Prostate gland (tissue), 2 donors: Measurements from ENCODE around the gene FIGNL2. TPM values are rescaled to one million over a fixed set of nuclear protein-coding genes. Genes with fewer than 3 reads are reported as not detected.

Experiments used
- DNase-seq: peaks from one replicate; pipeline ENCODE4 v3.0.0-alpha.2; 2019; ENCODE audit warnings: low spot score
- H3K27ac ChIP-seq, 2 donors: fragments of 200-600 bp; sonication (generic); 2 replicates each; pipeline ENCODE4 v1.5.1; 2017 to 2019
- H3K27me3 ChIP-seq: fragments of 200-600 bp; sonication (generic); replicated peaks from 2 replicates; pipeline ENCODE4 v1.5.1; 2019; ENCODE audit not compliant: insufficient read depth
- H3K36me3 ChIP-seq, 2 donors: fragments of 200-600 bp; sonication (generic); 1 replicate in 1 of 2; 2 replicates in 1 of 2; pipeline versions ENCODE4 v1.5.1 to v1.8.1; 2017 to 2019
- H3K4me1 ChIP-seq: fragments of 200-600 bp; sonication (generic); replicated peaks from 2 replicates; pipeline ENCODE4 v1.5.1; 2019
- H3K4me3 ChIP-seq, 2 donors: fragments of 200-600 bp; sonication (generic); 2 replicates each; pipeline ENCODE4 v1.5.1; 2017 to 2019
- H3K9me3 ChIP-seq: fragments of 200-600 bp; sonication (generic); 2 replicates; pipeline ENCODE4 v1.5.1; 2017
- CTCF ChIP-seq, 4 experiments: fragments of 200-600 bp in 2 of 4; fragments of 450-650 bp in 2 of 4; sonication (generic) in 2 of 4; IDR thresholded peaks; 1 replicate in 3 of 4; 2 replicates in 1 of 4; pipeline ENCODE4 v1.5.1; 2016 to 2019; ENCODE audit warnings: antibody characterized with exemption in 4 of 4, mild to moderate bottlenecking in 2 of 4, moderate library complexity in 2 of 4
- POLR2A ChIP-seq: fragments of 450-650 bp; IDR thresholded peaks from one replicate; pipeline ENCODE4 v1.6.1; 2016; ENCODE audit warnings: antibody characterized with exemption, mild to moderate bottlenecking
- POLR2AphosphoS5 ChIP-seq: sonication (generic); formaldehyde crosslinking; IDR thresholded peaks from one replicate; pipeline ENCODE4 v1.6.1; 2017; ENCODE audit warnings: antibody characterized with exemption
- WGBS: methylation state at CpG from one replicate; pipeline ENCODE4 v1.1.5; 2018; 5-methylcytosine and 5-hydroxymethylcytosine counted together
- intact Hi-C: fragments of 100-400 bp; cut with DNase I; formaldehyde crosslinking; loops from one replicate; pipeline ENCODE4 v1.14.2; 2022
- total RNA-seq, 2 donors: library from RNA; depleted of rRNA; stranded (reverse); fragments of >200 nt; gene quantifications; one replicate each; pipeline ENCODE4 v1.1.0, GENCODE V29; 2016

The FIGNL2 gene
- total RNA-seq, 2 donors from 2014 or later = 0.46 to 1.4 TPM

GRCh38 chr12:51777457-51777856, 71.1 kb downstream of the FIGNL2 start:
- no peaks in the 10 kb centered on the region for H3K36me3 ChIP-seq
- H3K27ac ChIP-seq = no peak overlapping the region
- DNase-seq = no peak
- H3K27me3 ChIP-seq = no peaks in the 10 kb centered on the region
- no peaks in the 10 kb centered on the region for H3K9me3 ChIP-seq
- H3K4me3 ChIP-seq = no peak overlapping the region
- 62% methylated on average over 2 of the region's 2 CpGs for WGBS
- no peaks in the 10 kb centered on the region for H3K4me1 ChIP-seq
- no peak for TF ChIP-seq POLR2AphosphoS5
- TF ChIP-seq CTCF (IDR thresholded peaks at IDR 0.05) = no peak
- no peak for TF ChIP-seq POLR2A
- intact Hi-C loops = no loop called here

- TF ChIP-seq POLR2AphosphoS5 = no peak
- TF ChIP-seq CTCF (IDR thresholded peaks at IDR 0.05) = no peak
- TF ChIP-seq POLR2A = no peak
- no peaks in the 10 kb centered on the region for H3K9me3 ChIP-seq
- intact Hi-C loops = no loop called here
- H3K4me3 ChIP-seq = no peak overlapping the region
- H3K27ac ChIP-seq = no peak overlapping the region
- no peaks in the 10 kb centered on the region for H3K4me1 ChIP-seq
- H3K27me3 ChIP-seq = no peaks in the 10 kb centered on the region
- WGBS = 63% methylated on average over 2 of the region's 2 CpGs
- H3K36me3 ChIP-seq = no peaks in the 10 kb centered on the region
- DNase-seq = no peak
Measured at GRCh38 chr12:51774933-51775332, 73.6 kb downstream of the FIGNL2 start.

- H3K27ac ChIP-seq = no peak overlapping the region
Measured at GRCh38 chr12:51773145-51773869, 75.2 kb downstream of the FIGNL2 start.

GRCh38 chr12:51771008-51771407, 77.5 kb downstream of the FIGNL2 start:
- Histone ChIP-seq H3K4me3 (no peak overlapping the region), H3K36me3 (no peaks in the 10 kb centered on the region), H3K9me3 (no peaks in the 10 kb centered on the region), H3K4me1 (no peaks in the 10 kb centered on the region), H3K27ac (no peak overlapping the region), H3K27me3 (no peaks in the 10 kb centered on the region)
- 95% methylated on average over 1 of the region's 1 CpG for WGBS
- no peak for DNase-seq
- intact Hi-C loops = no loop called here
- TF ChIP-seq POLR2AphosphoS5 (no peak), CTCF (IDR thresholded peaks at IDR 0.05) (no peak), POLR2A (no peak)

More at GRCh38 chr12:51773145-51773869, 75.2 kb downstream of the FIGNL2 start:
- no peak for DNase-seq
- no peaks in the 10 kb centered on the region for H3K9me3 ChIP-seq
- no peak overlapping the region for H3K4me3 ChIP-seq
- H3K36me3 ChIP-seq = no peaks in the 10 kb centered on the region
- intact Hi-C loops = no loop called here
- H3K27me3 ChIP-seq = no peaks in the 10 kb centered on the region
- H3K4me1 ChIP-seq = no peaks in the 10 kb centered on the region
- no peak for TF ChIP-seq POLR2A
- no peak for TF ChIP-seq POLR2AphosphoS5
- no peak for TF ChIP-seq CTCF (IDR thresholded peaks at IDR 0.05)
- 98% methylated on average over 2 of the region's 2 CpGs for WGBS

Other genes with a start within 250 kb of the FIGNL2 start
- gene ANKRD33, start 39.4 kb upstream of the FIGNL2 start, total RNA-seq = not detected
- 10 to 100 TPM; 31.1 to 34.8 TPM for gene ACVRL1, start 58.8 kb upstream of the FIGNL2 start, total RNA-seq
- 10 to 100 TPM; 39.6 to 43.3 TPM for gene ACVR1B, start 103.0 kb upstream of the FIGNL2 start, total RNA-seq
- 10 to 100 TPM; 16.5 to 38.6 TPM for gene TAMALIN, start 158.2 kb upstream of the FIGNL2 start, total RNA-seq
- gene NR4A1, start 202.7 kb upstream of the FIGNL2 start, total RNA-seq = 100 to 1,000 TPM in 1 of 2 donors, 10 to 100 TPM in 1; 85.1 to 125 TPM
- 10 to 100 TPM; 60.0 to 64.1 TPM for gene ATG101, start 221.3 kb upstream of the FIGNL2 start, total RNA-seq
- 10 to 100 TPM in 1 of 2 donors, 1 to 10 TPM in 1; 7.5 to 30.2 TPM for gene SMIM41, start 231.0 kb upstream of the FIGNL2 start, total RNA-seq